Endothelial cell (in vitro differentiated cells): ENCODE measurements around the gene CLIC4. TPM values are rescaled to one million over a fixed set of nuclear protein-coding genes. Genes with fewer than 3 reads are reported as not detected.

Experiments
- DNase-seq: peaks from one replicate; pipeline ENCODE4 v3.0.0; 2021; ENCODE audit warnings: low spot score
- H3K27ac Mint-ChIP-seq: one replicate; pipeline ENCODE4 v1.8.0; 2021; ENCODE audit warnings: mixed read lengths, inconsistent platforms; ENCODE audit not compliant: unreplicated experiment
- H3K27me3 Mint-ChIP-seq: one replicate; pipeline ENCODE4 v1.8.0; 2021; ENCODE audit warnings: mild to moderate bottlenecking, moderate library complexity, mixed read lengths, inconsistent platforms; ENCODE audit not compliant: unreplicated experiment
- H3K36me3 Mint-ChIP-seq: one replicate; pipeline ENCODE4 v1.8.0; 2021; ENCODE audit warnings: mild to moderate bottlenecking, low read depth, mixed read lengths, inconsistent platforms; ENCODE audit not compliant: unreplicated experiment
- H3K4me1 Mint-ChIP-seq: one replicate; pipeline ENCODE4 v1.8.0; 2021; ENCODE audit warnings: mild to moderate bottlenecking, mixed read lengths, inconsistent platforms; ENCODE audit not compliant: unreplicated experiment
- H3K4me3 Mint-ChIP-seq: one replicate; pipeline ENCODE4 v1.8.0; 2021; ENCODE audit warnings: mild to moderate bottlenecking, mixed read lengths, inconsistent platforms; ENCODE audit not compliant: unreplicated experiment
- H3K9me3 Mint-ChIP-seq: one replicate; pipeline ENCODE4 v1.8.0; 2021; ENCODE audit warnings: mixed read lengths, inconsistent platforms; ENCODE audit not compliant: unreplicated experiment
- total RNA-seq: library from RNA; stranded (reverse); fragmentation: NEBNext Ultra II Directional; extraction: Animal tissue kit (Norgen Biotek cat#: 25700); gene quantifications from one replicate; pipeline ENCODE4 v1.2.1, GENCODE V29; 2021; ENCODE audit not compliant: unreplicated experiment
- TF ChIP-seq, protein P1 (sequence below): fragments of 200-600 bp; sonication (generic); IDR thresholded peaks from one replicate; pipeline ENCODE4 v1.5.0; 2021; ENCODE audit warnings: antibody characterized with exemption; ENCODE audit not compliant: unreplicated experiment

The CLIC4 gene
- total RNA-seq, 1 donor from 2014 or later, result 109 TPM

DNA sequence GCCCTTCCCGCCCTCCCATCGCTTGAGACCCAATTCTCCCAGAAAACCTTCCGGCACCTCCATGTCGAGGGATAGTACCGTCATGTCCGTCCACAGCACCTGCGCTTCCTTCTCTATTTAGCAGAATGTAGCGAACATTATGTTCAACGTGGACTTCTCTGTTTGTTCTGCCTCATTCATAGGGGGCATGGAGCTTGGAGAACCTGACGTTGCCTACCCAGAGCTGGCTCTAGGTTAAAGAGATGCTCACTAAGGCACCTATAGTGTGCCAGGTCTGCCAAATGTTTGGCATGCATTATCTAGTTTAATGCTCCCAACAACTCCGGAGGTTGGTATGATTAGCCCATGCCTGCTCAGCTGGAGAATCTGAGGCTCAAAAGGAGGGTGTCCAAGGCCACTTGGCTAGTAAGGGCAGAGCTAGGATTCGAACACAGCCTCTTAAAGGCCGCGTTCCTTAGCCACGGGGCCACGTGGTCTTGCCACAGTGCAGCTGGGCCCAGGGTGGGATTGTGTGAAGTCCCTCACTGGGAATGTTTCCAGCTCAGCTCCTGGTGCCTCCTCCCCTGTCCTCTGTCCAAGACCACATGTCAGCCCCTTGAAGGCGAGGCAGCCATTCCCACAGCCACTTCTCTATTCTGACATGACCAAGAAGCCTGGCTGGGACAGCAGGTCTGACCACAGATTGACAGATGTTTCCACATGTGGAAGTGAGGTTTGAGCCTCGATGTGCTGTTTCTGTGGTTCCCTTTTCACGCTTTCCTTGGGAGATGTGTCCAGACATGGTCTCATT, 127.0 kb downstream of the CLIC4 start:
- peaks cover 5% of the 10 kb centered on the region for H3K4me1 Mint-ChIP-seq
- TF ChIP-seq, protein P1, sequence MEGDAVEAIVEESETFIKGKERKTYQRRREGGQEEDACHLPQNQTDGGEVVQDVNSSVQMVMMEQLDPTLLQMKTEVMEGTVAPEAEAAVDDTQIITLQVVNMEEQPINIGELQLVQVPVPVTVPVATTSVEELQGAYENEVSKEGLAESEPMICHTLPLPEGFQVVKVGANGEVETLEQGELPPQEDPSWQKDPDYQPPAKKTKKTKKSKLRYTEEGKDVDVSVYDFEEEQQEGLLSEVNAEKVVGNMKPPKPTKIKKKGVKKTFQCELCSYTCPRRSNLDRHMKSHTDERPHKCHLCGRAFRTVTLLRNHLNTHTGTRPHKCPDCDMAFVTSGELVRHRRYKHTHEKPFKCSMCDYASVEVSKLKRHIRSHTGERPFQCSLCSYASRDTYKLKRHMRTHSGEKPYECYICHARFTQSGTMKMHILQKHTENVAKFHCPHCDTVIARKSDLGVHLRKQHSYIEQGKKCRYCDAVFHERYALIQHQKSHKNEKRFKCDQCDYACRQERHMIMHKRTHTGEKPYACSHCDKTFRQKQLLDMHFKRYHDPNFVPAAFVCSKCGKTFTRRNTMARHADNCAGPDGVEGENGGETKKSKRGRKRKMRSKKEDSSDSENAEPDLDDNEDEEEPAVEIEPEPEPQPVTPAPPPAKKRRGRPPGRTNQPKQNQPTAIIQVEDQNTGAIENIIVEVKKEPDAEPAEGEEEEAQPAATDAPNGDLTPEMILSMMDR, result no peak
- no peak overlapping the region for H3K27ac Mint-ChIP-seq
- H3K4me3 Mint-ChIP-seq, result no peak overlapping the region
- H3K9me3 Mint-ChIP-seq, result no peaks in the 10 kb centered on the region
- peaks cover 10% of the 10 kb centered on the region for H3K27me3 Mint-ChIP-seq
- no peaks in the 10 kb centered on the region for H3K36me3 Mint-ChIP-seq
- DNase-seq, result no peak

DNA sequence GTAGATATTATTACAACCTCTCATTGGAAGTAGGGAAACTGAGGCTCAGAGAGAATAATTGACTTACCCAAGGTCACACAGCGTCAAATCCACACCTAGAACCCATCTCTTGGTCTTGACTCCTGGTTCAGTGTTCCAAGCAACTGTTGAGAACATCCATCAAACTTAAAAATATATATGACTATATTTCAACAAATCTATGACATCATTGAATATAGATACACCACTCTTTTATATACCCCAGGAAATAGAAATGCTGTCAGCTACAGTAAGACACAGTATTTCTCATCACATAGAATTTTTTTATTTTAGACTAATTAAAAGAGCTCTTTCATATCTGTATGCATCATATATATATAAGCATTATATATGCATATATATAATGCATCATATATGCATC, 127.9 kb downstream of the CLIC4 start:
- TF ChIP-seq, protein P1, result no peak
- H3K9me3 Mint-ChIP-seq, result no peaks in the 10 kb centered on the region
- H3K27ac Mint-ChIP-seq, result no peak overlapping the region
- no peak for DNase-seq
- H3K4me3 Mint-ChIP-seq, result no peak overlapping the region
- H3K36me3 Mint-ChIP-seq, result no peaks in the 10 kb centered on the region
- H3K4me1 Mint-ChIP-seq, result peaks cover 5% of the 10 kb centered on the region
- H3K27me3 Mint-ChIP-seq, result peaks cover 10% of the 10 kb centered on the region

DNA sequence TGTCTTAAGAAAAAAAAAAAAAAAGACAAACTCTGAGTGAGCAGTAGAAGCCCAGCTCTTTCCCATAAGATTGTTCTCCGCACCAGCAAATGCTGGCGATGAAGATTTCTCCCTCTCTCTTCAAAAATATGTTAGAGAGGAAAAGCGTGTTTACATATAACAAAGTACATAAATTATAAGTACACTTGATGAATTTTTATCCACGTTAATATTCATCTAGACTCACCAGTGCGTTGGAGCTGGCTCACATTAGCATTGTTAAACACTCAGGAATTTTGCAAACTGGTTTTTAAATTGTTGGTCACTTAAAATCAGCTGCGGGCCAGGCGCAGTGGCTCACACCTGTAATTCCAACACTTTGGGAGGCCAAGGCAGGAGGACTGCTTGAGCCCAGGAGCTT, 128.8 kb downstream of the CLIC4 start:
- Mint-ChIP-seq H3K4me3 (no peak overlapping the region), H3K27me3 (peaks cover 11% of the 10 kb centered on the region)

DNA sequence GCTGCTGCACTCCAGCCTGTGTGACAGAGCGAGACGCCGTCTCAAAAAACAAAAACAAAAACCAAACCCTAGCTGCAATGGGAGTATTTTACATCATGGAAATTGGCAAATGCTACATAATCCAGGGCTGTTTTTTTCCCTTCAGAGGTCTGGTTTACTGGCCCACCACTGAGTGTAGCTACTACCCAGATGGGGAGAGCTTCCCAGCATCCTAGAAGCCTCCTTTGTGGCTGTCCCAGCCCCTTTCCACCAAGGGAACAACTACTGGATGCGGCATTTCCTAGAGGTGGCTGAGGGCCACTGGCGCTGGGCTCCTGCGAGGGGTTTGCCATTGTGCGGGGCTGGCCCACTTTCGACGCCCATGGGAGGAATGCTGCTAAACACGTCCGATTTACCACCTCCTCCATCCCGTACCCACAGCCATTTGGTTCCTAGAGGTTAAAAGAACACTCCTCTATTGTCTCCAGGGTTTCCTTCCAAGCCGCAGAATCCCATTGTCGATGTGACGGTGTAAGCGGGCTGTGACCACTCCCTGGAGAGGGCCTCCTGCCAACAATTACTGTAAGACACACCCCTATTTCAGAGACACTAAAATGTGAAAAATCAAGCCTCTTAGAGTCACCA, 129.5 kb downstream of the CLIC4 start:
- Mint-ChIP-seq H3K27ac (no peak overlapping the region), H3K27me3 (peaks cover 7% of the 10 kb centered on the region), H3K36me3 (no peaks in the 10 kb centered on the region), H3K4me1 (peaks cover 5% of the 10 kb centered on the region), H3K4me3 (no peak overlapping the region), H3K9me3 (no peaks in the 10 kb centered on the region)
- TF ChIP-seq, protein P1, result no peak
- DNase-seq, result no peak

More for the DNA sequence above, 128.8 kb downstream of the CLIC4 start:
- H3K36me3 Mint-ChIP-seq, result no peaks in the 10 kb centered on the region
- H3K9me3 Mint-ChIP-seq, result no peaks in the 10 kb centered on the region
- DNase-seq, result no peak
- peaks cover 5% of the 10 kb centered on the region for H3K4me1 Mint-ChIP-seq
- H3K27ac Mint-ChIP-seq, result no peak overlapping the region
- TF ChIP-seq, protein P1, result no peak

DNA sequence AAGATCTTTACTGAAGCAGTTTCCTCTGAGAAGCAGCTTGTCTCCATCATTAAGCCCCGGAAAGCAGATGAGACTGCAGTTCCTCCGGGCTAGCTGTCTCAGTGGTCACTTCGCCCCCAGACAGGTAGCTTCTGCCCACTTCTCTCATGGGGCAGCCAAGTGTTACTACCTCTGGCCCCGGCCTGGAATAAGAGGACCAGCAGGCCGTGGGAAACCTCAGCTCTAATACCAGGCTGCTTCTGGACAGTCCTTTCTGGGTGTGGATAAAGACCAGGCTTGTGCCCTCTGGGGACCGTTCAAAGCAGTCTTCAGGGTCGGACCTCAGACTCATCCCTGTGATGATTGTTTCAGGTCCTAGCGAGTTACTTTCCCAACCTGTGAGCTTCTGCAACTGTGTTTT, 130.0 kb downstream of the CLIC4 start:
- Mint-ChIP-seq H3K36me3 (no peaks in the 10 kb centered on the region), H3K27ac (no peak overlapping the region), H3K4me1 (peaks cover 5% of the 10 kb centered on the region), H3K4me3 (no peak overlapping the region), H3K27me3 (peaks cover 7% of the 10 kb centered on the region), H3K9me3 (no peaks in the 10 kb centered on the region)
- TF ChIP-seq, protein P1, result no peak
- DNase-seq, result no peak
